BE2C (cell line): Measurements from ENCODE around the gene KRTAP12-4.
"Not testable (repeated sequence)": the region's sequence is repeated elsewhere in the genome, so short reads cannot be mapped to it uniquely, and the experiment has no call there.

ENCODE experiments used
- DNase-seq: peaks from one replicate; pipeline ENCODE4 v3.0.0-alpha.2; 2020
- H3K27me3 ChIP-seq: fragments of 250-450 bp; sonication (Bioruptor Pico); 2 replicates; pipeline ENCODE4 v1.5.1; 2020; ENCODE audit warnings: mild to moderate bottlenecking
- H3K36me3 ChIP-seq: fragments of 250-450 bp; sonication (Bioruptor Pico); 2 replicates; pipeline ENCODE4 v1.5.1; 2020; ENCODE audit warnings: mild to moderate bottlenecking
- H3K4me1 ChIP-seq: fragments of 250-450 bp; sonication (Bioruptor Pico); 2 replicates; pipeline ENCODE4 v1.5.1; 2020
- H3K4me3 ChIP-seq: 2 replicates; pipeline ENCODE4 v1.5.1; 2011; ENCODE audit warnings: low read depth, low read length
- H3K9me3 ChIP-seq: fragments of 250-450 bp; sonication (Bioruptor Pico); 2 replicates; pipeline ENCODE4 v1.5.1; 2020
- CTCF ChIP-seq: IDR thresholded peaks from 2 replicates; pipeline ENCODE4 v1.5.1; 2012; ENCODE audit warnings: mild to moderate bottlenecking, low read depth, low read length

KRTAP12-4 gene

GRCh38 chr21:44687671-44688070 is 33.2 kb upstream of the KRTAP12-4 start:
- H3K4me1 ChIP-seq: no peaks in the 10 kb centered on the region
- H3K9me3 ChIP-seq: no peaks in the 10 kb centered on the region
- H3K4me3 ChIP-seq: no peak overlapping the region
- no peaks in the 10 kb centered on the region for H3K36me3 ChIP-seq
- no peak for TF ChIP-seq CTCF
- no peak for DNase-seq
- peaks cover 61% of the 10 kb centered on the region for H3K27me3 ChIP-seq

- Histone ChIP-seq H3K4me1 (no peaks in the 10 kb centered on the region), H3K27me3 (peaks cover 68% of the 10 kb centered on the region), H3K4me3 (no peak overlapping the region), H3K9me3 (no peaks in the 10 kb centered on the region), H3K36me3 (no peaks in the 10 kb centered on the region)
- no peak for DNase-seq
- TF ChIP-seq CTCF: no peak
Observed at GRCh38 chr21:44686843-44687561, 32.5 kb upstream of the KRTAP12-4 start.

- Histone ChIP-seq H3K4me3 (no peak overlapping the region), H3K36me3 (no peaks in the 10 kb centered on the region), H3K4me1 (no peaks in the 10 kb centered on the region), H3K27me3 (peaks cover 70% of the 10 kb centered on the region), H3K9me3 (no peaks in the 10 kb centered on the region)
- no peak for TF ChIP-seq CTCF
- no peak for DNase-seq
Observed at GRCh38 chr21:44686000-44686781, 31.7 kb upstream of the KRTAP12-4 start.

GRCh38 chr21:44685050-44685449 is 30.6 kb upstream of the KRTAP12-4 start:
- not testable (repeated sequence) for DNase-seq, H3K4me1 ChIP-seq, H3K4me3 ChIP-seq, H3K36me3 ChIP-seq, H3K9me3 ChIP-seq
- H3K27me3 ChIP-seq: peaks cover 68% of the 10 kb centered on the region

GRCh38 chr21:44684483-44684882 is 30.0 kb upstream of the KRTAP12-4 start:
- no peak overlapping the region for H3K4me3 ChIP-seq
- no peaks in the 10 kb centered on the region for H3K36me3 ChIP-seq
- no peaks in the 10 kb centered on the region for H3K9me3 ChIP-seq
- peaks cover 65% of the 10 kb centered on the region for H3K27me3 ChIP-seq
- TF ChIP-seq CTCF: no peak
- no peaks in the 10 kb centered on the region for H3K4me1 ChIP-seq
- no peak for DNase-seq

GRCh38 chr21:44684077-44684476 is 29.6 kb upstream of the KRTAP12-4 start:
- no peak for DNase-seq
- no peak for TF ChIP-seq CTCF
- Histone ChIP-seq H3K9me3 (no peaks in the 10 kb centered on the region), H3K27me3 (peaks cover 66% of the 10 kb centered on the region), H3K4me1 (no peaks in the 10 kb centered on the region), H3K4me3 (no peak overlapping the region), H3K36me3 (no peaks in the 10 kb centered on the region)
